Measurements from ENCODE around the gene C2CD3.
A peak's percentile ranks its signal among the peaks of the same experiment; 100 is the strongest.

Gene C2CD3

DNA sequence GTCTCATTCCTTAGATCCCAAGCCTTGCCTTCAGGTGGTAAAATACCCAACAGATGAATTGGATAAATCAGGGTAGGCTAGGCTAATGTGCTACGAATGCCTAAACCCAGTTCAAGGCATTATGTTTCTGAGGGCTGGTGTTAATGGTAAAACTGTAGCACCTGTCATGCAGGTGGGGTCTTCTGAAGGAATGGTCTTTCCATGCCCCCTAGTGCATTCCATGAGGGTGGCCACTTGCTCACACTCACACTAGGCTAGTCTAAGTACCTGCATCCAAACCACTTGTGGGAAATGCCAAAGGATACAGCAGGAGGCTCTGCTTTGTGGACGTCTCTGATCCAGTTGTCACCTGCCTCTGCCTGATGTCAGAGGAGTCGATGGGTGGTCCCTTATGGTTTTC lies 137.8 kb downstream of the C2CD3 start:
- TF ChIP-seq, protein P1, sequence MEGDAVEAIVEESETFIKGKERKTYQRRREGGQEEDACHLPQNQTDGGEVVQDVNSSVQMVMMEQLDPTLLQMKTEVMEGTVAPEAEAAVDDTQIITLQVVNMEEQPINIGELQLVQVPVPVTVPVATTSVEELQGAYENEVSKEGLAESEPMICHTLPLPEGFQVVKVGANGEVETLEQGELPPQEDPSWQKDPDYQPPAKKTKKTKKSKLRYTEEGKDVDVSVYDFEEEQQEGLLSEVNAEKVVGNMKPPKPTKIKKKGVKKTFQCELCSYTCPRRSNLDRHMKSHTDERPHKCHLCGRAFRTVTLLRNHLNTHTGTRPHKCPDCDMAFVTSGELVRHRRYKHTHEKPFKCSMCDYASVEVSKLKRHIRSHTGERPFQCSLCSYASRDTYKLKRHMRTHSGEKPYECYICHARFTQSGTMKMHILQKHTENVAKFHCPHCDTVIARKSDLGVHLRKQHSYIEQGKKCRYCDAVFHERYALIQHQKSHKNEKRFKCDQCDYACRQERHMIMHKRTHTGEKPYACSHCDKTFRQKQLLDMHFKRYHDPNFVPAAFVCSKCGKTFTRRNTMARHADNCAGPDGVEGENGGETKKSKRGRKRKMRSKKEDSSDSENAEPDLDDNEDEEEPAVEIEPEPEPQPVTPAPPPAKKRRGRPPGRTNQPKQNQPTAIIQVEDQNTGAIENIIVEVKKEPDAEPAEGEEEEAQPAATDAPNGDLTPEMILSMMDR (conservative IDR thresholded peaks at IDR 0.05; ENCODE audit: control insufficient read depth, insufficient read depth, low read depth, low read length), result no peak
- no peak overlapping the region for H3K4me3 ChIP-seq (ENCODE audit: control insufficient read depth, low read depth, low read length)
- DNase-seq (ENCODE audit: low read depth), result no peak

DNA sequence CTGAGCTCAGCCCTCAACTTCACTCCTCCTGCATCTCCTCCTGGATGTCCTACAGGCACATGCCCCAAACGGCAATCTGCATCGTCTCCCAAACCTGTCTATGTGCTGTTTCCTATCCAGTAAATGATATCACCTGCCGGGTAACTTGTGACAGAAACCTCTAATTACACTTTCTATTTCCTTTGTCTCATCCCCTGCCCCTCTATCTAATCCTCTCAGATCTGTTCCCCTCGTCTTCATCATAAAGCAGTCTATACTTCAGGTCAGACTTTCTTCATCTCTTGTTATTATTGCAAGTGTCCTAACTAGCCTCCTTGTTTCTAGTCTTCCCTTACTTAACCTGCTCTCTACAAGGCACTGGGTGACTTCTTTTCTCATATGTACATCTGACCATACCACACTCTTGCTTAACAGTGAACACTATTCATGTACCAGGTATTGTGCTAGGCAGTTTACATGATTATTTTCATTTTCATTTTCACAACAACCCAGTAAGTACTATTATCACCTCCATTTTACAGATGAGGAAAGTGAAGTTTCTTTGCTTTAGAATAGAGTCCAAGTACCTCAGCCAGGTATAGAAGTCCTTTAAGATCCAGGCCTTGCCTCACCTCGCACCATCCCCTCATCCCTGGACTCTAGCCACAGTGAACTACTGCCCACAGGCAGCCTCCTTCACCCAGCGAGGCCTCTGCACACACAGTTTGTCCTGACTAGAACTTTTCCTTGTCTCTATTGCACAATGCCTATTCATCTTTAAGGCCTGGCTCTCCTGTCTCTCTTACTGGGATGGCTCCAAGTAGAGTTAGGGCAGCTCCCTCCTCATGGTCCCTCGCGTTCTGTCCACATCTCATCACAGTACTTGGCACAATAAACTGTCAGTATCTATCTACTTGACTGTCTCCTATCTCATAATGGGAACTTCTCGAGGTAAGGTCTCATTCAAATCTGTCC lies 139.8 kb downstream of the C2CD3 start:
- TF ChIP-seq, protein P1 (conservative IDR thresholded peaks at IDR 0.05; ENCODE audit: control insufficient read depth, insufficient read depth, low read depth, low read length), result no peak
- H3K4me3 ChIP-seq (ENCODE audit: control insufficient read depth, low read depth, low read length), result no peak overlapping the region
- peak; percentile 23 for DNase-seq (ENCODE audit: low read depth)

- peak; percentile 83 for DNase-seq (ENCODE audit: low read depth)
- TF ChIP-seq, protein P1 (conservative IDR thresholded peaks at IDR 0.05; ENCODE audit: control insufficient read depth, insufficient read depth, low read depth, low read length), result no peak
- no peak overlapping the region for H3K4me3 ChIP-seq (ENCODE audit: control insufficient read depth, low read depth, low read length)
These were observed 145.2 kb downstream of the C2CD3 start for GRCh38 chr11:74025467-74026166.

GRCh38 chr11:74024261-74025029 lies 146.4 kb downstream of the C2CD3 start:
- H3K4me3 ChIP-seq (ENCODE audit: control insufficient read depth, low read depth, low read length), result no peak overlapping the region
- DNase-seq (ENCODE audit: low read depth), result peak; percentile 94
- TF ChIP-seq, protein P1 (conservative IDR thresholded peaks at IDR 0.05; ENCODE audit: control insufficient read depth, insufficient read depth, low read depth, low read length), result no peak

- H3K4me3 ChIP-seq (ENCODE audit: control insufficient read depth, low read depth, low read length), result no peak overlapping the region
- DNase-seq (ENCODE audit: low read depth), result no peak
- TF ChIP-seq, protein P1 (conservative IDR thresholded peaks at IDR 0.05; ENCODE audit: control insufficient read depth, insufficient read depth, low read depth, low read length), result no peak
These were observed 147.5 kb downstream of the C2CD3 start for GRCh38 chr11:74023276-74023675.

GRCh38 chr11:74022546-74022945 lies 148.3 kb downstream of the C2CD3 start:
- TF ChIP-seq, protein P1 (conservative IDR thresholded peaks at IDR 0.05; ENCODE audit: control insufficient read depth, insufficient read depth, low read depth, low read length), result no peak
- no peak overlapping the region for H3K4me3 ChIP-seq (ENCODE audit: control insufficient read depth, low read depth, low read length)
- DNase-seq (ENCODE audit: low read depth), result no peak
